HepG2 (cell line): ENCODE results near the gene HSF2BP.

Source experiments
- CEBPG ChIP-seq: IDR thresholded peaks from 2 replicates; pipeline ENCODE4 v1.6.1; 2016
- POLR2A ChIP-seq, 2 experiments: IDR thresholded peaks; 2 replicates each; pipeline ENCODE4 v1.6.1; 2011; ENCODE audit warnings: low read depth in 2 of 2, low read length in 2 of 2, mild to moderate bottlenecking in 1 of 2, moderate library complexity in 1 of 2; ENCODE audit not compliant: insufficient read depth in 1 of 2
- SP1 ChIP-seq, 2 experiments: fragments of 450-650 bp in 1 of 2; sonication (generic) in 1 of 2; formaldehyde crosslinking in 1 of 2; IDR thresholded peaks; 2 replicates each; pipeline versions ENCODE4 v1.4.0 to v1.6.1; 2016 to 2020; ENCODE audit warnings: missing genetic modification reagents in 1 of 2
- ZNF619 ChIP-seq: sonication (generic); formaldehyde crosslinking; IDR thresholded peaks from 2 replicates; pipeline ENCODE4 v1.4.0; 2020; ENCODE audit warnings: mild to moderate bottlenecking, missing genetic modification reagents
- ZZZ3 ChIP-seq: sonication (generic); formaldehyde crosslinking; IDR thresholded peaks from 2 replicates; pipeline ENCODE4 v1.4.0; 2020; ENCODE audit warnings: missing genetic modification reagents, mild to moderate bottlenecking, borderline replicate concordance

DNA sequence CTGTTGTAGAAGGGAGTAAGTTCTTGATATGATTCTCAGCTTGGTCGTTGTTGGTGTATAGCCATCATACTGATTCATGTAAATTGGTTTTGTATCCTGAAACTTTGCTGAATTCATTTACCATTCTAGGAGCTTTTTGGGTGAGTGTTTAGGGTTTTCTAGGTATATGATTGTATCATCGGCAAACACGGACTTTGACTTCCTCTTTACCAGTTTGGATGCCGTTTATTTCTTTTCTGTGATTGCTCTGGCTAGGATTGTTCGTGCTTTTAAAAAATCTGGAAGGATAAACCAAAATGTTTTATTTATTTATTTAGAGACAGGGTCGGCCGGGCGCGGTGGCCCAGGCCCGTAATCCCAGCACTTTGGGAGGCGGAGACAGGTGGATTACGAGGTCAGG is 20.7 kb upstream of the HSF2BP start:
- TF ChIP-seq CEBPG (CRISPR knock-in tag) (no peak), SP1 (IDR thresholded peaks at IDR 0.05) (no peak), SP1 (CRISPR knock-in tag; IDR thresholded peaks at IDR 0.05) (no peak), ZZZ3 (CRISPR knock-in tag) (no peak), ZNF619 (CRISPR knock-in tag) (no peak), POLR2A (IDR thresholded peaks at IDR 0.05; ENCODE audit: insufficient read depth in 1 of 2, low read depth in 2 of 2, low read length in 2 of 2) (no peak)
